B cell (primary cell): ENCODE measurements around the gene IARS1.

Source experiments
- CTCF ChIP-seq: fragments of 200-600 bp; IDR thresholded peaks from one replicate; pipeline ENCODE4 v1.8.0; 2022; ENCODE audit warnings: antibody characterized with exemption, mild to moderate bottlenecking
- EZH2 ChIP-seq: IDR thresholded peaks from 2 replicates; pipeline ENCODE4 v1.6.1; 2012; ENCODE audit warnings: borderline replicate concordance, low read depth, mild to moderate bottlenecking, moderate library complexity, low read length; ENCODE audit not compliant: insufficient read depth, poor library complexity, severe bottlenecking

- no peak for TF ChIP-seq CTCF
- no peak for TF ChIP-seq EZH2
Observed at GRCh38 chr9:92324431-92324830, 30.9 kb upstream of the IARS1 start.
